Gastroesophageal sphincter (tissue), 4 donors: ENCODE measurements around the gene GPR156. TPM values are rescaled to one million over a fixed set of nuclear protein-coding genes. Genes with fewer than 3 reads are reported as not detected.

Experiments used
- ATAC-seq: fragments of 150-250 bp; one replicate; pipeline ENCODE4 v1.9.1; 2016; ENCODE audit warnings: mild to moderate bottlenecking, moderate library complexity
- H3K27ac ChIP-seq, 4 donors: fragments of 200-600 bp; sonication (generic) in 3 of 4; 1 replicate in 3 of 4; 2 replicates in 1 of 4; pipeline ENCODE4 v1.5.1; 2016 to 2019
- H3K27me3 ChIP-seq: fragments of 200-600 bp; sonication (generic); one replicate; pipeline ENCODE4 v1.5.1; 2019
- H3K36me3 ChIP-seq, 2 donors: fragments of 200-600 bp; sonication (generic); one replicate each; pipeline ENCODE4 v1.5.1; 2019; ENCODE audit warnings: control low read depth in 1 of 2
- H3K4me1 ChIP-seq, 3 donors: fragments of 200-600 bp; sonication (generic); 1 replicate in 2 of 3; 2 replicates in 1 of 3; pipeline ENCODE4 v1.5.1; 2016 to 2019; ENCODE audit warnings: control low read depth in 2 of 3
- H3K4me3 ChIP-seq, 2 donors: fragments of 200-600 bp; sonication (generic); one replicate each; pipeline ENCODE4 v1.5.1; 2019; ENCODE audit warnings: mild to moderate bottlenecking in 1 of 2, moderate library complexity in 1 of 2
- H3K9me3 ChIP-seq, 3 donors: fragments of 200-600 bp; sonication (generic); one replicate each; pipeline ENCODE4 v1.5.1; 2017 to 2019; ENCODE audit warnings: control low read depth in 2 of 3
- CTCF ChIP-seq, 4 experiments: fragments of 200-600 bp in 2 of 4; fragments of 450-650 bp in 2 of 4; sonication (generic) in 1 of 4; IDR thresholded peaks; one replicate each; pipeline ENCODE4 v1.5.1; 2017 to 2019; ENCODE audit warnings: antibody characterized with exemption in 4 of 4, mild to moderate bottlenecking in 2 of 4, moderate library complexity in 2 of 4
- EP300 ChIP-seq: sonication (generic); formaldehyde crosslinking; IDR thresholded peaks from one replicate; pipeline ENCODE4 v1.6.1; 2017; ENCODE audit warnings: antibody characterized with exemption, mild to moderate bottlenecking
- POLR2A ChIP-seq, 2 donors: fragments of 450-650 bp; IDR thresholded peaks; one replicate each; pipeline ENCODE4 v1.6.1; 2017; ENCODE audit warnings: antibody characterized with exemption in 2 of 2, mild to moderate bottlenecking in 2 of 2, moderate library complexity in 1 of 2
- POLR2AphosphoS5 ChIP-seq: sonication (generic); formaldehyde crosslinking; IDR thresholded peaks from one replicate; pipeline ENCODE4 v1.6.1; 2017; ENCODE audit warnings: antibody characterized with exemption
- WGBS, 2 donors: methylation state at CpG; one replicate each; pipeline ENCODE4 v1.1.5; 2018; ENCODE audit warnings: low coverage in 1 of 2; 5-methylcytosine and 5-hydroxymethylcytosine counted together
- total RNA-seq, 4 donors: library from RNA; depleted of rRNA; stranded (reverse); fragments of >200 nt; gene quantifications; one replicate each; pipeline ENCODE4 v1.1.0, GENCODE V29; 2016

The GPR156 gene
- total RNA-seq, 4 donors from 2014 or later, result 0.16 to 0.73 (median 0.29) TPM

- Histone ChIP-seq H3K27ac (no peak overlapping the region), H3K4me1 (peaks cover 0 to 23% (median 5%) of the 10 kb centered on the region in 3 donors), H3K9me3 (no peaks in the 10 kb centered on the region), H3K27me3 (no peaks in the 10 kb centered on the region), H3K4me3 (no peak overlapping the region), H3K36me3 (no peaks in the 10 kb centered on the region)
- 20 to 49% methylated on average over 4 of the region's 4 CpGs for WGBS, 2 donors
- no peak for TF ChIP-seq CTCF (IDR thresholded peaks at IDR 0.05)
- no peak for TF ChIP-seq EP300
- TF ChIP-seq POLR2AphosphoS5, result no peak
- TF ChIP-seq POLR2A (IDR thresholded peaks at IDR 0.05), result no peak
- no peak for ATAC-seq
Measured at GRCh38 chr3:120275618-120276017, 9.4 kb downstream of the GPR156 start.

- Histone ChIP-seq H3K4me1 (peaks cover 0 to 23% (median 5%) of the 10 kb centered on the region in 3 donors), H3K9me3 (no peaks in the 10 kb centered on the region), H3K4me3 (no peak overlapping the region), H3K36me3 (no peaks in the 10 kb centered on the region), H3K27me3 (no peaks in the 10 kb centered on the region), H3K27ac (peak overlapping the region in 1 of 4 donors; percentile 44)
- TF ChIP-seq POLR2AphosphoS5 (peak; percentile 67), POLR2A (IDR thresholded peaks at IDR 0.05) (no peak)
- WGBS, 2 donors, result 0 to 8% methylated on average over 2 to 4 of the region's 5 CpGs
- peak; percentile 65 for ATAC-seq
Measured at GRCh38 chr3:120274739-120275167, 10.3 kb downstream of the GPR156 start.

- H3K4me3 ChIP-seq, result no peak overlapping the region
- no peaks in the 10 kb centered on the region for H3K36me3 ChIP-seq
- H3K27ac ChIP-seq, result no peak overlapping the region
- ATAC-seq, result no peak
- H3K27me3 ChIP-seq, result no peaks in the 10 kb centered on the region
- H3K4me1 ChIP-seq, result peaks cover 0 to 23% (median 5%) of the 10 kb centered on the region in 3 donors
- H3K9me3 ChIP-seq, result no peaks in the 10 kb centered on the region
- TF ChIP-seq POLR2AphosphoS5 (no peak), POLR2A (IDR thresholded peaks at IDR 0.05) (no peak), EP300 (no peak), CTCF (IDR thresholded peaks at IDR 0.05) (no peak)
- WGBS, 2 donors, result 0% methylated on average over 1 of the region's 1 CpG; no CpG with 5 or more reads in 1 of the 2 donors
Measured at GRCh38 chr3:120272286-120272685, 12.7 kb downstream of the GPR156 start.

- ATAC-seq, result no peak
- H3K36me3 ChIP-seq, result no peaks in the 10 kb centered on the region
- no peak overlapping the region for H3K27ac ChIP-seq
- no peaks in the 10 kb centered on the region for H3K9me3 ChIP-seq
- TF ChIP-seq CTCF (IDR thresholded peaks at IDR 0.05) (no peak), EP300 (no peak), POLR2A (IDR thresholded peaks at IDR 0.05) (no peak), POLR2AphosphoS5 (no peak)
- 71 to 85% methylated on average over 5 of the region's 5 CpGs for WGBS, 2 donors
- no peak overlapping the region for H3K4me3 ChIP-seq
- no peaks in the 10 kb centered on the region for H3K27me3 ChIP-seq
- H3K4me1 ChIP-seq, result no peaks in the 10 kb centered on the region
Measured at GRCh38 chr3:120265989-120266388, 19.0 kb downstream of the GPR156 start.

GRCh38 chr3:120264963-120265362 lies 20.1 kb downstream of the GPR156 start:
- Histone ChIP-seq H3K36me3 (no peaks in the 10 kb centered on the region), H3K27ac (no peak overlapping the region), H3K4me3 (no peak overlapping the region), H3K9me3 (no peaks in the 10 kb centered on the region), H3K27me3 (no peaks in the 10 kb centered on the region), H3K4me1 (no peaks in the 10 kb centered on the region)
- 100% methylated on average over 1 of the region's 1 CpG for whole genome bisulfite sequencing, 2 donors
- no peak for ATAC-seq
- no peak for TF ChIP-seq EP300
- no peak for TF ChIP-seq POLR2A (IDR thresholded peaks at IDR 0.05)
- no peak for TF ChIP-seq CTCF (IDR thresholded peaks at IDR 0.05)
- TF ChIP-seq POLR2AphosphoS5, result no peak
